ENCODE data around the gene ZNF775. TPM values are rescaled to one million over a fixed set of nuclear protein-coding genes. Genes with fewer than 3 reads are reported as not detected.
A peak's percentile ranks its signal among the peaks of the same experiment; 100 is the strongest.

Gene ZNF775
- total RNA-seq, 4 donors from 2014 or later: 1.4 to 3.8 (median 2.4) TPM

DNA sequence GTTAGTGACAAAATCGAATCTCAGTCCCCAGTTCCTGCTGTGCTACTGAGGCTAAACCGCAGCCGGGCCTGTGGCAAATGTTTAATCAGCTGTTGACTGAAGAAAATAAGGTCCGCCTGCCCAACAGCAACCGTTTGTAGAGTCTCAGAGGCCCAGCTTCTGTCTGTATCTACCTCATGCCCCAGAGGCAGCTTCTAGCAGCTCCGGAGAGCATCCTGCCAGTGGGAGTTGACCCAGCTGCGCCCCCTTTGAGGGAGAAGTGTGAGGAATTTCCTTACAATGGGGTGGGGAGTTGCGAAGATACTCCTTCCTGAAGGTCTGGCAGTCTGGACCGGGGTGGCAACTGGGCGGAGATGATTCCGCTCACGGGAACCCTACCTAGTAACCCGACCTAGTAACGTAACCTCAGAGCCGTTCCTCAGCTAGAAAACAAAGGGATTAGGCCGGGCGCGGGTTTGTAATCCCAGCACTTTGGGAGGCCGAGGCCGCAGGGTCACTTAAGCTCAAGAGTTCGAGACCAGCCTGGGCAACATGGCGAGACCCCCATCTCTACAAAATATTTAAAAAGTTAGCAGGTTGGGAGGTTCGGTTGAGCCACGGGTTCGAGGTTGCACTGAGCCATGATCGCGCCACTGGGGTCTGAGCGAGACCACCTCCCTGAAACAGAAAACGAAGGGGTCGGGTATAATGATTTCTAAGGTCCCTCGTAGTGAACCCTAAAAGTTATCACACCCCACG, 846 bp upstream of the ZNF775 start:
- peak overlapping the region; percentile 90 for H3K4me3 ChIP-seq (ENCODE audit: low read depth, poor library complexity, severe bottlenecking)
- intact Hi-C loops (cut with DNase I; ENCODE audit: low total_unique reads): no loop called here
- DNase-seq (ENCODE audit: low spot score in 2 of 2): peak in 1 of 2 donors; percentile 91
- TF ChIP-seq POLR2A (IDR thresholded peaks at IDR 0.05): no peak
- no peak for TF ChIP-seq CTCF (IDR thresholded peaks at IDR 0.05)
- 5 to 7% methylated on average over 32 of the region's 32 CpGs for WGBS, 2 donors

DNA sequence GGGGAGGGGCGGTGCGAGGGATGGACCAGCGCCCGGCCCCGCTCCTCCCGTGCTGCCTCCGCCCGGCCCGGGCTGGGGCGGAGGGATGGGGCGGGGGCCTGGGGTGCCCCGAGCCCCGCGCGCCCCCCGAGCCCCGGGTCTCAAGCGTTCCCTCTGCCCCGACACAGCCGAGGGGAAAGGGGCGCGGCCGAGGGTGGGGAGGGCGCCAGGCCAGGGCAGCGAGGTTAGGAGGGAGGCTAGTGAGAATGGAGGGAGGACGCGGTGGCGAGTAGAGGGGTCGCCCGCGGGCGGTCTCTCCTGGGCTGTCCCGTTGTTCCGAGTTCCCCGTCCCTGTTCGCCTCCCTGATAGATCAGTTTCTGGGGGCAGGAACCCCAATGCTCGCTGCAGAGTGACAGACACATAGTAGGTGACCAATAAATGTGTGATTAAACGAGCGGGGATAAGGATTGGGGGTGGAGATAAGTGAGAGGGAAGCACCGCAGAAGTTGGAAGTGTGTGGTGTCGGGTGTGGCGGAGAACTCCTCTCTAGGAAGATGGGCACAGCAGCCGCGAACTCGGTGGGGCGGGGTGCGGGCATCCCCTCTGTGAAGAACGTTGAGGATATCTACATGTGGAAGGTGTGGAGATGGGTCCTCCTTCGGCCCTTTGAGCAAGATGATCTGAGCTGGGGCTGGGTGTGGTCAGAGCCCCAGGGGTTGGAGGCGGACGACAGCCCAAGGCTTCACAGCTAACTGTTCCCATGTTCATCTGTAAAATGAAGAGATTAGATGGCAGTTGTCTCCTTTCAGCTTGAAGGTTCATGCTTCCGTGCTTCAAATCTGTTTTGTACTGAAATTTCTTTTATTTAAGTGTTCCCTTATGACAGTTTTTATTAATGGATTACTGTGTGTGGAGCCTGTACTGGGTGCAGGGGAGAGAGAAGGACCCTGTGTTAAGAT, 580 bp downstream of the ZNF775 start:
- TF ChIP-seq CTCF (IDR thresholded peaks at IDR 0.05) (no peak), POLR2A (IDR thresholded peaks at IDR 0.05) (no peak)
- H3K4me3 ChIP-seq (ENCODE audit: low read depth, poor library complexity, severe bottlenecking): peak overlapping the region; percentile 90
- 1% methylated on average over 46 to 51 of the region's 52 CpGs for WGBS, 2 donors
- no peak for DNase-seq (ENCODE audit: low spot score in 2 of 2)
- intact Hi-C loops (cut with DNase I; ENCODE audit: low total_unique reads): no loop called here

DNA sequence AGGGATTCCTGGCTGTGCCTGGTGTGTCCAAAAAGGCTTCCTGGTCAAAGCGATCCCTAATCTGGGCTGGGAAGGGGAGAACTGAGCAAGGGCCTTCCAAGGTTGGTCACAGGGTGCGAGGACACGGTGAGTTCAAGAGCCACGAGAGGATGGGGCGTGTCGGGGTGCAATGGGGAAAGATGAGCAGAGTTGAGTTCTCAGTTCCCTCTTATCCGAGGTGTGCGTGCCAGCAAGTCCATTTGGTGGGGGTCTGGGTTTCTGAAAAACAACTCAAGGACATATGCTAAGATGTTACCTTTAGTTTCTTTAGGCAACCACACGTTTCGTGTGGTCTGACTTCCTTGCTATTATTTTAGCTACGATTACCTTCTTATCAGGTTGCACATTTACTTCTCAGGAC, 1.3 kb downstream of the ZNF775 start:
- no peak for TF ChIP-seq POLR2A (IDR thresholded peaks at IDR 0.05)
- no peak for TF ChIP-seq CTCF (IDR thresholded peaks at IDR 0.05)
- intact Hi-C loops (cut with DNase I; ENCODE audit: low total_unique reads): no loop called here
- no peak overlapping the region for H3K4me3 ChIP-seq (ENCODE audit: low read depth, poor library complexity, severe bottlenecking)
- WGBS, 2 donors: 60 to 63% methylated on average over 11 of the region's 11 CpGs
- DNase-seq (ENCODE audit: low spot score in 2 of 2): no peak

GRCh38 chr7:150381096-150381495, 2.0 kb downstream of the ZNF775 start:
- DNase-seq (ENCODE audit: low spot score in 2 of 2): no peak
- H3K4me3 ChIP-seq (ENCODE audit: low read depth, poor library complexity, severe bottlenecking): no peak overlapping the region
- 57 to 66% methylated on average over 9 of the region's 9 CpGs for WGBS, 2 donors
- no peak for TF ChIP-seq POLR2A (IDR thresholded peaks at IDR 0.05)
- no peak for TF ChIP-seq CTCF (IDR thresholded peaks at IDR 0.05)
- intact Hi-C loops (cut with DNase I; ENCODE audit: low total_unique reads): no loop called here

GRCh38 chr7:150381785-150382122, 2.6 kb downstream of the ZNF775 start:
- intact Hi-C loops (cut with DNase I; ENCODE audit: low total_unique reads): no loop called here
- DNase-seq (ENCODE audit: low spot score in 2 of 2): peak in 1 of 2 donors; percentile 69
- WGBS, 2 donors: 95 to 100% methylated on average over 1 of the region's 1 CpG
- TF ChIP-seq POLR2A (IDR thresholded peaks at IDR 0.05) (no peak), CTCF (IDR thresholded peaks at IDR 0.05) (no peak)
- no peak overlapping the region for H3K4me3 ChIP-seq (ENCODE audit: low read depth, poor library complexity, severe bottlenecking)

All from lower leg skin (tissue), 4 donors.